Chondrocyte (in vitro differentiated cells): ENCODE data around the gene SMAD9. TPM values are rescaled to one million over a fixed set of nuclear protein-coding genes. Genes with fewer than 3 reads are reported as not detected.

Experiments used
- DNase-seq: peaks from one replicate; pipeline ENCODE4 v3.0.0; 2021; ENCODE audit warnings: mixed read lengths, low spot score
- H3K27ac Mint-ChIP-seq: one replicate; pipeline ENCODE4 v1.8.0; 2021; ENCODE audit warnings: mild to moderate bottlenecking, moderate library complexity, mixed read lengths; ENCODE audit not compliant: unreplicated experiment
- H3K27me3 Mint-ChIP-seq: 2 replicates; pipeline ENCODE4 v1.8.0; 2021; ENCODE audit warnings: low read depth, mixed read lengths
- H3K36me3 Mint-ChIP-seq: 2 replicates; pipeline ENCODE4 v1.8.0; 2021; ENCODE audit warnings: low read depth, mixed read lengths
- H3K4me1 Mint-ChIP-seq: 2 replicates; pipeline ENCODE4 v1.8.0; 2021; ENCODE audit warnings: low read depth, mild to moderate bottlenecking, mixed read lengths
- H3K4me3 Mint-ChIP-seq: one replicate; pipeline ENCODE4 v1.8.0; 2021; ENCODE audit warnings: mild to moderate bottlenecking, moderate library complexity, mixed read lengths; ENCODE audit not compliant: unreplicated experiment
- H3K9me3 Mint-ChIP-seq: 2 replicates; pipeline ENCODE4 v1.8.0; 2021; ENCODE audit warnings: low read depth, mixed read lengths
- total RNA-seq: library from RNA; stranded (reverse); gene quantifications from 3 replicates; pipeline ENCODE4 v1.2.1, GENCODE V29; 2021
- TF ChIP-seq, protein P1 (sequence below): fragments of 200-600 bp; sonication (generic); IDR thresholded peaks from 2 replicates; pipeline ENCODE4 v1.5.0; 2021; ENCODE audit warnings: antibody characterized with exemption, mild to moderate bottlenecking, moderate library complexity

The SMAD9 gene
- total RNA-seq, 1 donor from 2014 or later: 8.9 TPM

DNA sequence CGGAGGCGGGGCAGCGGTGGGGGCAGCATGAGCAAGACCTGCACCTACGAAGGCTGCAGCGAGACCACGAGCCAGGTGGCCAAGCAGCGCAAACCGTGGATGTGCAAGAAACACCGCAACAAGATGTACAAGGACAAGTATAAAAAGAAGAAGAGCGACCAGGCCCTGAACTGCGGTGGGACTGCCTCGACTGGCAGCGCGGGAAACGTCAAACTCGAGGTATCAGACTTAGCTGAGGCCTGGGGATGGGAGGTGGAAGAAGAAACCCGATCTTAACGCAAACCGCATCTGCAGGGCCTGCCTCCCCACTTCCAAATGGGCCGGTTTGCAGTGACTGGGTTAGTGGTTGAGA, 100.3 kb downstream of the SMAD9 start:
- TF ChIP-seq, protein P1, sequence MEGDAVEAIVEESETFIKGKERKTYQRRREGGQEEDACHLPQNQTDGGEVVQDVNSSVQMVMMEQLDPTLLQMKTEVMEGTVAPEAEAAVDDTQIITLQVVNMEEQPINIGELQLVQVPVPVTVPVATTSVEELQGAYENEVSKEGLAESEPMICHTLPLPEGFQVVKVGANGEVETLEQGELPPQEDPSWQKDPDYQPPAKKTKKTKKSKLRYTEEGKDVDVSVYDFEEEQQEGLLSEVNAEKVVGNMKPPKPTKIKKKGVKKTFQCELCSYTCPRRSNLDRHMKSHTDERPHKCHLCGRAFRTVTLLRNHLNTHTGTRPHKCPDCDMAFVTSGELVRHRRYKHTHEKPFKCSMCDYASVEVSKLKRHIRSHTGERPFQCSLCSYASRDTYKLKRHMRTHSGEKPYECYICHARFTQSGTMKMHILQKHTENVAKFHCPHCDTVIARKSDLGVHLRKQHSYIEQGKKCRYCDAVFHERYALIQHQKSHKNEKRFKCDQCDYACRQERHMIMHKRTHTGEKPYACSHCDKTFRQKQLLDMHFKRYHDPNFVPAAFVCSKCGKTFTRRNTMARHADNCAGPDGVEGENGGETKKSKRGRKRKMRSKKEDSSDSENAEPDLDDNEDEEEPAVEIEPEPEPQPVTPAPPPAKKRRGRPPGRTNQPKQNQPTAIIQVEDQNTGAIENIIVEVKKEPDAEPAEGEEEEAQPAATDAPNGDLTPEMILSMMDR: no peak
- Mint-ChIP-seq H3K9me3 (no peaks in the 10 kb centered on the region), H3K27ac (peak overlapping the region; percentile 82), H3K36me3 (no peaks in the 10 kb centered on the region), H3K4me1 (peaks cover 34% of the 10 kb centered on the region), H3K27me3 (no peaks in the 10 kb centered on the region), H3K4me3 (peak overlapping the region; percentile 93)
- no peak for DNase-seq

DNA sequence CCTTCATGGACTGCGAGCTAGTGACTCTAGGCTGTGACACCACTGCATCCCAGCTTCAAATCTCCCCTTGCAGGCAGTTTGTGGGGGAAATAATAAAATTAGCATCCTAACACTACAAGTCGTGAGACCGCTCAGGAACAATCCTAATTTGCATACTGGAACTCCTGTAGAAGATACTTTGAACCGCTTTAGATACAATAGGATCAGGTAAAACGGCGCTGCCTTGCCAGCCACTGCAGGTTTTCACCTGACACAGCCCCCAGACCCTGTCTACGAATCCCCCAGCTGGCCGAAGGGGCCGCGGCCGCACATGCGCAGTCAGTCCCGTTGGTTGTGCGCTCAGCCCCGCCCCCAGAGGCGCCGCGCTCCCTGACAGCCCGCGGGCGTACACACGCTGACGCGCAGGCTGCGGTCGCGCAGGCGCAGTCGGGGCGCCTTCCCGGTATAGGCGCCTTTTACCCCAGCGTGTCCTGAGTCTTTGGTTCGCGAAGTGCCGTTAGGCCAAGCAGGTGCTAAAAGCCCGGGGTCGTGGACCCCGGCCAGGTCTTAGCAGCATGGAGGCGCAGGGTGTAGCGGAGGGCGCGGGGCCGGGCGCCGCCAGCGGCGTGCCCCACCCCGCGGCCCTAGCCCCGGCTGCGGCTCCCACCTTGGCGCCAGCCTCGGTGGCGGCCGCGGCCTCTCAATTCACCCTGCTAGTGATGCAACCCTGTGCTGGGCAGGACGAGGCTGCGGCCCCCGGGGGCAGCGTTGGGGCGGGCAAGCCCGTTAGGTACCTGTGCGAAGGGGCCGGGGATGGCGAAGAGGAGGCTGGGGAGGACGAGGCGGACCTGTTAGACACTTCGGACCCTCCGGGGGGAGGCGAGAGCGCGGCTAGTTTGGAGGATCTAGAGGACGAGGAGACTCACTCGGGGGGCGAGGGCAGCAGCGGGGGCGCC, 101.0 kb downstream of the SMAD9 start, which contains the start of gene RFXAP:
Gene RFXAP (plus strand): TSS at position 419 of the 935 bp plus-strand sequence. CDS start 136 bp downstream, at position 555.
- Mint-ChIP-seq H3K4me1 (peaks cover 34% of the 10 kb centered on the region), H3K36me3 (no peaks in the 10 kb centered on the region), H3K27me3 (no peaks in the 10 kb centered on the region), H3K9me3 (no peaks in the 10 kb centered on the region), H3K4me3 (peak within 1 kb of the TSS; percentile 93), H3K27ac (peak within 1 kb of the TSS; percentile 82)
- DNase-seq: peak; percentile 96
- TF ChIP-seq, protein P1: peak; percentile 22

DNA sequence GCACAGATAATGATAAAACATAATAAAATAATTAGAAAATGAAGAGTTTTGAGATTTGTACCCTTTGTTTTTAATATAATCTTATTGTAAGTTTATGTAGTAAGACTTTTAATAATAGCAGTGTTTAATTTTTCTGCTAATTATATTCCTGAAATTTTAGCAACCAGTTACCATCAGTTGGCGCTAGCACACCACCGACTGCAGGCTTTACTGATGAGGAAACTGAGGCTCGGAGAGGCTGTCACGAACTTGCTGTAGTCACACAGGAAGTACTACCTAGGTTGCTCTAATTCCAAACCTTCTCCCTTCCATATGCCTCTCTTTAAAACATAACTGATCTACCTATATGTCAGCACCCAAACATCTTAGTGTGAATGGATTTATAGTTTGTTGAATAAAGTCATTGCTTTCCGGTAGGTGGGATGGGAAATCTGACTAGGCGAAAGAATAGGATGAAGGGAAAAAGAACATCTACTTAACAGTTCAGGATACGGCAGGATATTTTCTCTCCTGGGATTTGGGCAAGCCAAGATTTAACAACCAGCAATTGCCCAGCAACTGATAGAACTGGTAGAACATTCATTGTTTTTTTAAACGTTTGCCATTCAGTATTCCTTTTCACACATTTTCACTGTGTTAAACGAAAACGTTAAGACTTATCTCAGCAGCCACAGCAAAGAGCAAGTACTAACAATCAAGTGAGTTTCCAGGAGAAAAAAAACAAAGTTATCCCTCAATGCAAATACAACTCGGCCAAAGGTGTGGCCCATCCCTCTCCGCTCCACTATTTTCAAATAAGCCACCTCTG, 101.8 kb downstream of the SMAD9 start:
- no peak for DNase-seq
- TF ChIP-seq, protein P1: no peak
- Mint-ChIP-seq H3K4me1 (peaks cover 34% of the 10 kb centered on the region), H3K4me3 (peak overlapping the region; percentile 93), H3K27ac (peak overlapping the region; percentile 81), H3K27me3 (peaks cover under 1% of the 10 kb centered on the region), H3K9me3 (no peaks in the 10 kb centered on the region), H3K36me3 (no peaks in the 10 kb centered on the region)

DNA sequence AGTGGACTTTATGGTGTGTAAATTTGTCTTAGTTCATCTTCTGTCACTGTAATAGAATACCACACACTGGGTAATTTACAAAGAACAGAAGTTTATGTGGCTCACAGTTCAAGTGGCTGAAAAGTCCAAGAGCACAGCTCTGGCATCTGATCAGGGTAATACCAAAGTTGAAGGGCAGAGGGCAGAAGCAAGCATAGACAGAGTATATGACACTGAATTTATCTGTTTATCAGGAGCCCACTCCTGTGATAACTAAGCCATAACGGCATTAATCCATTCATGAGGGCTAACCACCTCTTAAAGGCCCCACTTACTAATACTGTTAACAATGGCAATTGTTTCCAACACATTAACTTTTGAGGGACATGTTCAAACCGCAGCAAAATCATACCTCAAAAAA, 105.0 kb downstream of the SMAD9 start:
- no peak overlapping the region for H3K27ac Mint-ChIP-seq
- H3K36me3 Mint-ChIP-seq: no peaks in the 10 kb centered on the region
- no peak overlapping the region for H3K4me3 Mint-ChIP-seq
- peaks cover 14% of the 10 kb centered on the region for H3K4me1 Mint-ChIP-seq
- DNase-seq: no peak
- no peaks in the 10 kb centered on the region for H3K9me3 Mint-ChIP-seq
- H3K27me3 Mint-ChIP-seq: peaks cover 14% of the 10 kb centered on the region
- TF ChIP-seq, protein P1: peak; percentile 57

DNA sequence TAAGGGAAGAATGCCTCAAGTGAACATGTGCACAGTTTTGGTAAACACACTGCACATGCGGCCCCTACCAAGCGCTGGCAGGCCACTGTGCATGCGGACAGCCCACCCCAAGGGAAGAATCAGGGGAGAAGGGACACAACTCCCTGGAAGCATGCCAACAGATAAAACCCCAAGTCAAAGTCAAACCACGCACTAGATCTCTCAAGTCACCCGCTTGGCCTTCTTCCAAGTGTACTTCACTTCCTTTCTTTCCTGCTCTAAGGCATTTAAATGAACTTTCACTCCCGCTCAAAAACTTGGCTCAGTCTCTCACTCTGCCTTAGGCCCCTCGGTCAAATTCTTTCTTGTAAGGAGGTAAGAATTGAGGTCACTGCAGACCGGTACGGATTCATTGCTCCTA, 105.6 kb downstream of the SMAD9 start:
- Mint-ChIP-seq H3K4me1 (peaks cover 8% of the 10 kb centered on the region), H3K27me3 (peaks cover 16% of the 10 kb centered on the region), H3K36me3 (no peaks in the 10 kb centered on the region), H3K9me3 (no peaks in the 10 kb centered on the region), H3K27ac (no peak overlapping the region), H3K4me3 (no peak overlapping the region)
- DNase-seq: no peak
- TF ChIP-seq, protein P1: no peak
